Gastrocnemius medialis (tissue), 4 donors: ENCODE measurements around the gene AMMECR1.

Experiments used
- POLR2A ChIP-seq, 2 donors: fragments of 450-650 bp; IDR thresholded peaks; one replicate each; pipeline ENCODE4 v1.6.1; 2017; ENCODE audit warnings: antibody characterized with exemption in 2 of 2, mild to moderate bottlenecking in 2 of 2, moderate library complexity in 2 of 2
- TF ChIP-seq, protein P1 (sequence below), 5 experiments: fragments of 450-650 bp in 3 of 5; fragments of 200-600 bp in 2 of 5; sonication (generic) in 2 of 5; IDR thresholded peaks in 4 of 5; conservative IDR thresholded peaks in 1 of 5; 1 replicate in 4 of 5; 2 replicates in 1 of 5; pipeline ENCODE4 v1.5.1; 2016 to 2019; ENCODE audit warnings: antibody characterized with exemption in 5 of 5, mild to moderate bottlenecking in 3 of 5, moderate library complexity in 3 of 5

DNA sequence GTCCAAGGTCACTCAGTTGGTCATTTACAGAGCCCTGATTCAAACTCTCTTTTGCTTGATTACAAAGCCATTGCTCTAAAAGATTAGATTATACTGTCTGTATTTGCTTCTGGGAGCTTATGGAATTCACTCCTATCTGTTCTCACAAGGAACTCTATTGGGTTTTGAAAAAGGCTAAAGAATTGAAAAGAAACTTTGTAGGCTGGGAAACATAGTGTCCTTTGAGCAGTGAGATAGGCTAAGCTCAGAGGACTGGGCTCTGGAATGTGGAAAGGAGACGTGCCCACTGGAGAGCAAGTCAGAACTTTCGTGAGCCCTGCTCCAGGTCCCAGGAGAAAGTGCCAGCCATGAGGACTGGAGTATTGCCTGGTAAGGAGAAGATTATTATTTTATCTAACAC, 40.7 kb upstream of the AMMECR1 start, which contains the start of gene RTL9:
- no peak for TF ChIP-seq POLR2A (IDR thresholded peaks at IDR 0.05)
- TF ChIP-seq, protein P1, sequence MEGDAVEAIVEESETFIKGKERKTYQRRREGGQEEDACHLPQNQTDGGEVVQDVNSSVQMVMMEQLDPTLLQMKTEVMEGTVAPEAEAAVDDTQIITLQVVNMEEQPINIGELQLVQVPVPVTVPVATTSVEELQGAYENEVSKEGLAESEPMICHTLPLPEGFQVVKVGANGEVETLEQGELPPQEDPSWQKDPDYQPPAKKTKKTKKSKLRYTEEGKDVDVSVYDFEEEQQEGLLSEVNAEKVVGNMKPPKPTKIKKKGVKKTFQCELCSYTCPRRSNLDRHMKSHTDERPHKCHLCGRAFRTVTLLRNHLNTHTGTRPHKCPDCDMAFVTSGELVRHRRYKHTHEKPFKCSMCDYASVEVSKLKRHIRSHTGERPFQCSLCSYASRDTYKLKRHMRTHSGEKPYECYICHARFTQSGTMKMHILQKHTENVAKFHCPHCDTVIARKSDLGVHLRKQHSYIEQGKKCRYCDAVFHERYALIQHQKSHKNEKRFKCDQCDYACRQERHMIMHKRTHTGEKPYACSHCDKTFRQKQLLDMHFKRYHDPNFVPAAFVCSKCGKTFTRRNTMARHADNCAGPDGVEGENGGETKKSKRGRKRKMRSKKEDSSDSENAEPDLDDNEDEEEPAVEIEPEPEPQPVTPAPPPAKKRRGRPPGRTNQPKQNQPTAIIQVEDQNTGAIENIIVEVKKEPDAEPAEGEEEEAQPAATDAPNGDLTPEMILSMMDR (IDR thresholded peaks at IDR 0.05 in 4 of 5, conservative IDR thresholded peaks at IDR 0.05 in 1 of 5): no peak
